ACC112 (cell line): ENCODE results near the gene SLC44A5.

ENCODE experiments used
- H2AFZ ChIP-seq: fragments of 200-600 bp; sonication (generic); one replicate; pipeline ENCODE4 v1.6.0; 2017; ENCODE audit warnings: antibody characterized with exemption, low read length; ENCODE audit not compliant: unreplicated experiment
- H3K27ac ChIP-seq: fragments of 200-600 bp; sonication (generic); 2 replicates; pipeline ENCODE4 v1.5.1; 2014; ENCODE audit warnings: low read depth, mild to moderate bottlenecking, antibody characterized with exemption, low read length, moderate library complexity
- H3K27me3 ChIP-seq: fragments of 200-600 bp; sonication (generic); 2 replicates; pipeline ENCODE4 v1.6.1; 2014; ENCODE audit warnings: mild to moderate bottlenecking, antibody characterized with exemption, low read length, moderate library complexity, mixed read lengths; ENCODE audit not compliant: insufficient read depth
- H3K36me3 ChIP-seq: fragments of 200-600 bp; sonication (generic); 2 replicates; pipeline ENCODE4 v1.6.1; 2016; ENCODE audit warnings: mild to moderate bottlenecking, antibody characterized with exemption, low read length, moderate library complexity, mixed read lengths; ENCODE audit not compliant: insufficient read depth
- H3K4me1 ChIP-seq: fragments of 200-600 bp; sonication (generic); one replicate; pipeline ENCODE4 v1.6.1; 2016; ENCODE audit warnings: low read length, mixed read lengths; ENCODE audit not compliant: insufficient read depth, unreplicated experiment, control insufficient read depth
- H3K4me3 ChIP-seq: fragments of 200-600 bp; sonication (generic); 2 replicates; pipeline ENCODE4 v1.5.1; 2014; ENCODE audit warnings: mild to moderate bottlenecking, low read depth, low read length
- H3K79me2 ChIP-seq: fragments of 200-600 bp; sonication (generic); one replicate; pipeline ENCODE4 v1.6.0; 2016; ENCODE audit warnings: low read length; ENCODE audit not compliant: control insufficient read depth, unreplicated experiment, insufficient read depth

The SLC44A5 gene

GRCh38 chr1:75522389-75522788 lies 88.5 kb downstream of the SLC44A5 start:
- Histone ChIP-seq H2AFZ (no peak overlapping the region), H3K27me3 (no peaks in the 10 kb centered on the region), H3K36me3 (no peaks in the 10 kb centered on the region), H3K4me1 (no peaks in the 10 kb centered on the region), H3K27ac (no peak overlapping the region), H3K4me3 (no peak overlapping the region), H3K79me2 (no peaks in the 10 kb centered on the region)

GRCh38 chr1:75521658-75522057 lies 89.3 kb downstream of the SLC44A5 start:
- H3K79me2 ChIP-seq = no peaks in the 10 kb centered on the region
- no peaks in the 10 kb centered on the region for H3K27me3 ChIP-seq
- H3K4me1 ChIP-seq = no peaks in the 10 kb centered on the region
- H2AFZ ChIP-seq = no peak overlapping the region
- no peak overlapping the region for H3K27ac ChIP-seq
- no peaks in the 10 kb centered on the region for H3K36me3 ChIP-seq
- H3K4me3 ChIP-seq = no peak overlapping the region

- H3K27ac ChIP-seq = no peak overlapping the region
- no peaks in the 10 kb centered on the region for H3K27me3 ChIP-seq
- H3K36me3 ChIP-seq = no peaks in the 10 kb centered on the region
- H3K4me1 ChIP-seq = no peaks in the 10 kb centered on the region
- no peak overlapping the region for H2AFZ ChIP-seq
- no peaks in the 10 kb centered on the region for H3K79me2 ChIP-seq
- H3K4me3 ChIP-seq = no peak overlapping the region
Observed at GRCh38 chr1:75520862-75521475, 89.9 kb downstream of the SLC44A5 start.

- no peaks in the 10 kb centered on the region for H3K36me3 ChIP-seq
- H3K4me3 ChIP-seq = no peak overlapping the region
- H3K4me1 ChIP-seq = no peaks in the 10 kb centered on the region
- H2AFZ ChIP-seq = no peak overlapping the region
- no peaks in the 10 kb centered on the region for H3K27me3 ChIP-seq
- no peak overlapping the region for H3K27ac ChIP-seq
- no peaks in the 10 kb centered on the region for H3K79me2 ChIP-seq
Observed at GRCh38 chr1:75519651-75520427, 91.1 kb downstream of the SLC44A5 start.

- H2AFZ ChIP-seq = no peak overlapping the region
- H3K27me3 ChIP-seq = no peaks in the 10 kb centered on the region
- H3K27ac ChIP-seq = no peak overlapping the region
- H3K4me3 ChIP-seq = no peak overlapping the region
- H3K36me3 ChIP-seq = no peaks in the 10 kb centered on the region
- no peaks in the 10 kb centered on the region for H3K4me1 ChIP-seq
- no peaks in the 10 kb centered on the region for H3K79me2 ChIP-seq
Observed at GRCh38 chr1:75518686-75519085, 92.2 kb downstream of the SLC44A5 start.

- Histone ChIP-seq H3K79me2 (no peaks in the 10 kb centered on the region), H3K4me1 (no peaks in the 10 kb centered on the region), H3K4me3 (no peak overlapping the region), H3K27me3 (no peaks in the 10 kb centered on the region), H2AFZ (no peak overlapping the region), H3K27ac (no peak overlapping the region), H3K36me3 (no peaks in the 10 kb centered on the region)
Observed at GRCh38 chr1:75514270-75514669, 96.6 kb downstream of the SLC44A5 start.

GRCh38 chr1:75506976-75507375 lies 103.9 kb downstream of the SLC44A5 start:
- H2AFZ ChIP-seq = no peak overlapping the region

GRCh38 chr1:75503221-75503974 lies 107.5 kb downstream of the SLC44A5 start:
- no peaks in the 10 kb centered on the region for H3K27me3 ChIP-seq
- no peak overlapping the region for H3K27ac ChIP-seq
- H3K79me2 ChIP-seq = no peaks in the 10 kb centered on the region
- no peak overlapping the region for H2AFZ ChIP-seq
- no peak overlapping the region for H3K4me3 ChIP-seq
- no peaks in the 10 kb centered on the region for H3K36me3 ChIP-seq
- H3K4me1 ChIP-seq = no peaks in the 10 kb centered on the region

More at GRCh38 chr1:75506976-75507375, 103.9 kb downstream of the SLC44A5 start:
- H3K4me3 ChIP-seq = no peak overlapping the region
- H3K27me3 ChIP-seq = no peaks in the 10 kb centered on the region
- no peaks in the 10 kb centered on the region for H3K36me3 ChIP-seq
- no peaks in the 10 kb centered on the region for H3K79me2 ChIP-seq
- no peak overlapping the region for H3K27ac ChIP-seq
- H3K4me1 ChIP-seq = no peaks in the 10 kb centered on the region

- Histone ChIP-seq H3K27ac (no peak overlapping the region), H3K79me2 (no peaks in the 10 kb centered on the region), H3K27me3 (no peaks in the 10 kb centered on the region), H3K36me3 (no peaks in the 10 kb centered on the region), H3K4me1 (no peaks in the 10 kb centered on the region), H3K4me3 (no peak overlapping the region), H2AFZ (no peak overlapping the region)
Observed at GRCh38 chr1:75502776-75503175, 108.1 kb downstream of the SLC44A5 start.

GRCh38 chr1:75501577-75502295 lies 109.2 kb downstream of the SLC44A5 start:
- no peak overlapping the region for H3K4me3 ChIP-seq
- no peaks in the 10 kb centered on the region for H3K4me1 ChIP-seq
- no peaks in the 10 kb centered on the region for H3K36me3 ChIP-seq
- no peak overlapping the region for H3K27ac ChIP-seq
- H3K79me2 ChIP-seq = no peaks in the 10 kb centered on the region
- H3K27me3 ChIP-seq = no peaks in the 10 kb centered on the region
- H2AFZ ChIP-seq = no peak overlapping the region
